ENCODE results near the gene LIN52. TPM values are rescaled to one million over a fixed set of nuclear protein-coding genes. Genes with fewer than 3 reads are reported as not detected.

LIN52 gene
- total RNA-seq, 1 donor = 10.0 TPM

- no peak for DNase-seq (ENCODE audit: low read depth)
- no peak for TF ChIP-seq CTCF (IDR thresholded peaks at IDR 0.05; ENCODE audit: insufficient read depth, low read length)
- H3K4me3 ChIP-seq (ENCODE audit: low read depth, low read length) = no peak overlapping the region
Measured at GRCh38 chr14:74221741-74222140, 137.0 kb downstream of the LIN52 start.

- TF ChIP-seq CTCF (IDR thresholded peaks at IDR 0.05; ENCODE audit: insufficient read depth, low read length) = no peak
- no peak for DNase-seq (ENCODE audit: low read depth)
- no peak overlapping the region for H3K4me3 ChIP-seq (ENCODE audit: low read depth, low read length)
Measured at GRCh38 chr14:74223016-74223415, 138.3 kb downstream of the LIN52 start.

- H3K4me3 ChIP-seq (ENCODE audit: low read depth, low read length) = no peak overlapping the region
- no peak for DNase-seq (ENCODE audit: low read depth)
- no peak for TF ChIP-seq CTCF (IDR thresholded peaks at IDR 0.05; ENCODE audit: insufficient read depth, low read length)
Measured at GRCh38 chr14:74231784-74232183, 147.0 kb downstream of the LIN52 start.

- H3K4me3 ChIP-seq (ENCODE audit: low read depth, low read length) = no peak overlapping the region
- no peak for TF ChIP-seq CTCF (IDR thresholded peaks at IDR 0.05; ENCODE audit: insufficient read depth, low read length)
- DNase-seq (ENCODE audit: low read depth) = no peak
Measured at GRCh38 chr14:74235017-74235416, 150.3 kb downstream of the LIN52 start.

GRCh38 chr14:74237441-74237840, 152.7 kb downstream of the LIN52 start:
- DNase-seq (ENCODE audit: low read depth) = no peak
- no peak for TF ChIP-seq CTCF (IDR thresholded peaks at IDR 0.05; ENCODE audit: insufficient read depth, low read length)
- H3K4me3 ChIP-seq (ENCODE audit: low read depth, low read length) = no peak overlapping the region

GRCh38 chr14:74238974-74239847, 154.5 kb downstream of the LIN52 start, which contains the start of gene VSX2:
VSX2 (plus strand) TSS chr14:74239449; CDS start chr14:74239562, 113 bp downstream.
- no peak for DNase-seq (ENCODE audit: low read depth)
- TF ChIP-seq CTCF (IDR thresholded peaks at IDR 0.05; ENCODE audit: insufficient read depth, low read length) = no peak

More at GRCh38 chr14:74238974-74239847, 154.5 kb downstream of the LIN52 start, which contains the start of gene VSX2:
- no peak within 1 kb of the TSS for H3K4me3 ChIP-seq (ENCODE audit: low read depth, low read length)
